ENCODE measurements around the gene GADD45B.
A peak's percentile ranks its signal among the peaks of the same experiment; 100 is the strongest.

Gene GADD45B

DNA sequence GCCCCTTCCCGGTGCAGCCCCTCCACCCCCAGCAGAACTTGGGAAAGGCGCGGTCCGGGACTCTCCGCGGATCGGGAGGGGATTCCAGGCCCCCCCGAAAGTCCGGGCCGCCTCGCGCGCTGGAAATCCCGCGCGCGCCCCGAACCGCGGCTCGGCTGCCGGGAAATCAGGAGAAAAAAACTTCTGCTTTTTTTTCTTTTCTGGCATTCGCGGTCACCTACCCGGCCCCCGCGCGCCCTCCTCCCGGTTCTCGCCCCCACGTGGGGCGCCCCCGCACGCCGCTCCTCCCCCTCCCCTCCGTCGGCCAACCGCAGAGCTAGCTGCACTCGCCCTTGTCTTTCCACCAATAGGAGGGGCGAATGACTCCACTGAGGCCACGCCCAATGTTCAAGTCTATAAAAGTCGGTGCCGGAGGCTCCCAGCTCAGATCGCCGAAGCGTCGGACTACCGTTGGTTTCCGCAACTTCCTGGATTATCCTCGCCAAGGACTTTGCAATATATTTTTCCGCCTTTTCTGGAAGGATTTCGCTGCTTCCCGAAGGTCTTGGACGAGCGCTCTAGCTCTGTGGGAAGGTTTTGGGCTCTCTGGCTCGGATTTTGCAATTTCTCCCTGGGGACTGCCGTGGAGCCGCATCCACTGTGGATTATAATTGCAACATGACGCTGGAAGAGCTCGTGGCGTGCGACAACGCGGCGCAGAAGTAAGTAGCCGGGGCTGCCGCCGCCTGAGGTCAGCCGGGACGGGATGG is at the start of gene GADD45B:
TSS of gene GADD45B (plus strand) at position 426 of the 749 bp plus-strand sequence. CDS start at position 658, 232 bp downstream.
- intact Hi-C loops (cut with DNase I): loop anchor here (2.0 to 5.0 kb wide), 3 partner anchors 66 to 135 kb away; no protein-coding TSS in a partner anchor
- DNase-seq: peak; percentile 95 to 100 (median 98)

- intact Hi-C loops (cut with DNase I): no loop called here
These were observed 49.1 kb upstream of the GADD45B start for GRCh38 chr19:2426611-2427428.

DNA sequence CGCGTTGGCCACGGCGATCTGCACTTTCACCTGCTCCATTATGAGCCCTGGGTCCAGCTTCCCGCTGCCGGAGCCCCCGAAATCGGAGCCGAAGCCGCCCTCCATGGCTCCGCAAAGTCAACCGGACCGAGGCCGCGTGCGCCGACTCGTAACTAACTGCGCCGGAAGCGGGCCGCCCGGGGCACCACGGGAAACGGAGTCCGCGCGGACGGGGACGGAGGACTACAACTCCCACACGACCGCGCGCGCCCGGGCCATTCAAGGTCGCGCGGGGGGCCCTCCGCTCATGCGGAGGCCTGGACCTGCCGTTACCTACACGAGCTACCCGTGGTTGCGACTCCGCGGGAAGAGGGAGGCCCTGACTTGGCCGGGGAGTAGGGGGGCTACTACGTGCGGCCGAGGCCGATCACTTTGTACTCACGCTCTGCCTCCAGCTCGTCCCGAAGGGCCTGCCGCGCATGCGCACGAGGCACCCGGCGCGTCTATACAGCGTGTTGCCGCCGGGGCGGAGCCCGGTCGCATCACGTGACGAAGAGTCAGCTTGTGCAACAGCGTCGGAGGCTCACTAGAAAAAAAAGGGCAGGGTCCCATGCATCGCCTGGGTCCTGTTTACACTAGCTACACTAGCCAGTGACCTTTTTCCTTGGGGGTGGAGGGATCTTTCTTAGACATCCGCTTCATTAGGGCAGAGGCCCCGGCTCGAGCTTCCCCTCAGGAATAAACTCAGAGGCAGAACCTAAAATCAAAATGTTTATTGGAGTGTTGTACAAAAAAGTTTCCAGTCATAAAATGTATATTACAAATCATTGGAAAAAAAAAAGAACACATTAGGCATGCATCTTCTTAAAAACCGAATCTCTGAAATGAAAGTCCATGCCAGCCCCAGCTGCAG is 48.3 kb upstream of the GADD45B start, which contains the start of gene TIMM13:
TSS of gene TIMM13 (minus strand) at position 158 of the 892 bp plus-strand sequence. CDS start at position 105, 53 bp downstream.
- DNase-seq: peak; percentile 92 to 99 (median 97)
- intact Hi-C loops (cut with DNase I): no loop called here

More at GRCh38 chr19:2426611-2427428, 49.1 kb upstream of the GADD45B start:
- DNase-seq: peak in 21 of 42 donors; percentile 14 to 57 (median 25)

- peak in 38 of 42 donors; percentile 7 to 64 (median 35) for DNase-seq
- intact Hi-C loops (cut with DNase I): no loop called here
These were observed 47.6 kb upstream of the GADD45B start for GRCh38 chr19:2428321-2428690.

- DNase-seq: no peak
- intact Hi-C loops (cut with DNase I): no loop called here
These were observed 46.9 kb upstream of the GADD45B start for GRCh38 chr19:2428756-2429711.

GRCh38 chr19:2429917-2430535 is 45.9 kb upstream of the GADD45B start:
- intact Hi-C loops (cut with DNase I): no loop called here
- no peak for DNase-seq

DNA sequence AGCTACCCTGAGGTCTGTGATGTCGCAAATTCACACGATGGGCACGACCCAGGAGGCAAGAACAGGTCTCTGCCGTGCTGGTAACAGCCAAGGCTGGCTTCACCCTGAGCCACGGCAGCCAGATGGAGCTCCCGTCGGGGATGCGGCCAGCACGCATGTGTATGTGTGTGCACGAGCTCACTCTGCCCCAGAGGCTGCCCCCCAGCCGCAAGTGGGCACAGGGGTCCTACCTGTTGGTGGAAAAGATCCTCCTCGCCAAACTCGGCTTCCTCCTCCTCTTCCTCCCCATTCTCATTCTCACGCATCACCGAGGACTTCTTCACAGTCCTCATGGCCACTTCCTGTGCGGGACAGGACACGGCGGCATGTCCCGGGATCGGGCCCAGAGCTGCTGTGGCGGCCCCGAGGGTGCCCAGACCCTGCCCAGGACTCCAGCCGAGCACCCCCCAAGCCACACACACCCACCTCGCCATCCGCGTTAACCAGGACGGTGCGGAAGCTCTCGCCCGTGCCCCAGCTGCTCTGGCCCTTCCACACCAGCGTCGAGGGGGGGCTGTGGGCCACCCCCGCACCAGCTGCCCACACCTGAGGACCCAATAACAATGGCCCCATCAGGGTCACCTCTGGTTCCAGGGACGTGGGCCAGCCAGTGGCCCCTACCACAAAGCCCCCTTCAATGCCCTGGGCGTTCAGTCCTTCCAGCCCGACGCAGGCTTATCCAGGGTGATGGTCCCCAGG is 44.4 kb upstream of the GADD45B start:
- no peak for DNase-seq

GRCh38 chr19:2432131-2432848 is 43.6 kb upstream of the GADD45B start:
- intact Hi-C loops (cut with DNase I): no loop called here
- no peak for DNase-seq

More for the DNA sequence above, 44.4 kb upstream of the GADD45B start:
- intact Hi-C loops (cut with DNase I): no loop called here

DNA sequence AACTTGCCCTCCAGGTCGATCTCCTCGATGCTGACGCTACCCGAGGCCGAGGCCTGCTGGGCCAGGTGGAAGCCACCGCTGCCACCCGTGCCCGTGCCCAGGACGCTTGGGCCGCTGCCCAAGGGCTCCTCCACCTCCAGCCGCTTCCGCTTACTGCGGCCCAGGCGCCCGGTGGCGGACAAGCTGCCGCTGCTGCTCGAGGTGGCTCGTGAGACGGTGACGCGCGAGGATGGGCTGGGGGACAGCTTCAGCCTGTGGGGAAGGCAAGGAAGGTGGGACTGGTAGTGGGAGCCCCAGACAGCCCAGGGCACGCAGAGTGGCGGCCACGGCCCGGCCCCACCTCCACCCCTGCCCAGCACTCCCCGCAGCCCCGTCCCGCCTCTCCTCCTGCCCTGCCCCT is 42.1 kb upstream of the GADD45B start:
- no peak for DNase-seq
- intact Hi-C loops (cut with DNase I): no loop called here

- intact Hi-C loops (cut with DNase I): no loop called here
- DNase-seq: no peak
These were observed 41.7 kb upstream of the GADD45B start for GRCh38 chr19:2434267-2434666.

GRCh38 chr19:2434721-2435265 is 41.1 kb upstream of the GADD45B start:
- intact Hi-C loops (cut with DNase I): no loop called here
- DNase-seq: no peak

GRCh38 chr19:2436384-2436783 is 39.5 kb upstream of the GADD45B start:
- intact Hi-C loops (cut with DNase I): no loop called here
- DNase-seq: no peak

DNA sequence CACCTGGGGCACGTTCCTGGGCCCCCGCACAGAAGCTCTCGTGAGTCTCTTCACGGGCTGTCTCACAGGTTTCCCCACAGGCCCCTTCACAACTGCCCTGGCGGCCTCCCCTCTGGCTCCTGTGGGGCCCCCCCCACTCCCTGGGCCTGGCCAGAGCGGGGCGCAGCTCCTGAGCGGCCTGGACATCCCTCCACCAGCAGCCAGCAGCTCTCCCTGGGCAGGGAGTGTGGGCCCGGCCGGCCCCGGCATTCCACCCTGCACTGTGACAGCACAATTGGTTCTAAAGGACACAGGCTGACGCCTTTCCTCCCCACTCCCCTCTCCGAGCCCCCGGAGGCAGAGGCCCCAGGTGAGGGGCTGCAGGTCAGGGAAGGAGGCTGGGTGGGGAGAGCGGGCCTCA is 39.0 kb upstream of the GADD45B start:
- DNase-seq: no peak
- intact Hi-C loops (cut with DNase I): no loop called here

DNA sequence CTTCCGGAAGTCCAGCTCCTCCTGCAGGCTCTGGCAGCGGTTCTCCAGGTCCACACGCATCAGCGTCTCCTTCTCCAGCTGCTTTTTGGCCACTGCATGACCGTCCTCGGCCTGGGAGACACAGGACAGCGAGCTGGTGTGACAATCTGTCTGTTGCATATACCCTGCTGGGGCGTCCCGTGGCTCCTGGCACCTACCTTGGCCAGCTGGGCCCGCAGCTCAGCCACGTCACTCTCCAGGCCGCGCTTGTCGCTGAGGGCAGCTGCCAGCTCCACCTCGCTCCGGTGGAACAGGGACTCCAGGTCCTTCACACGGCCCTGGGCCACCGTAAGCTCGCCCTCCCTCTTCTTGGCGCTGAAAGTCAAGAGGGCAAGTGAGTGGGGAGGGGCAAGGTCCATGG is 37.7 kb upstream of the GADD45B start:
- no peak for DNase-seq
- intact Hi-C loops (cut with DNase I): no loop called here

- DNase-seq: no peak
- intact Hi-C loops (cut with DNase I): no loop called here
These were observed 35.4 kb upstream of the GADD45B start for GRCh38 chr19:2440515-2440914.

Measured in head of caudate nucleus (tissue), 42 donors.